Measurements from ENCODE around the gene MSRB3.

DNA sequence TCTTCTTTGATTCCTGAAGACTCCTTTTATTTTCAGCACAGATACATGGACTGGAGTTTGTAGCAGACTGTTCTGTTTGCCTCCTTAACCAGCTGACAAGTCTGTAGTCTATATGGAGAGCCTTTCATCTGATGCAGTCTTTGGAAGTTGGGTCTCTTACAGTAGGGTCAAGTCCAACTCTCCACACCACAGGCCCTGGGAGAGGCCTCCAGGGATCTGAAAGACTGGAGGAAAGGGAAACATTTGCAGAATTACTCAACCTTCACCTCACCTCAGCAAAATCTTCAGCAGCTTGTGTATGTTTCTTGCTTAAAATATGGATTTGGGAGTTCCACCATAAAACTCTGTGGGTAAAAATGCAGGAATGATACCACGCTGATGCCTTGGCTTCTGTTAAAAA is 188.4 kb downstream of the MSRB3 start:
- TF ChIP-seq, protein P1, sequence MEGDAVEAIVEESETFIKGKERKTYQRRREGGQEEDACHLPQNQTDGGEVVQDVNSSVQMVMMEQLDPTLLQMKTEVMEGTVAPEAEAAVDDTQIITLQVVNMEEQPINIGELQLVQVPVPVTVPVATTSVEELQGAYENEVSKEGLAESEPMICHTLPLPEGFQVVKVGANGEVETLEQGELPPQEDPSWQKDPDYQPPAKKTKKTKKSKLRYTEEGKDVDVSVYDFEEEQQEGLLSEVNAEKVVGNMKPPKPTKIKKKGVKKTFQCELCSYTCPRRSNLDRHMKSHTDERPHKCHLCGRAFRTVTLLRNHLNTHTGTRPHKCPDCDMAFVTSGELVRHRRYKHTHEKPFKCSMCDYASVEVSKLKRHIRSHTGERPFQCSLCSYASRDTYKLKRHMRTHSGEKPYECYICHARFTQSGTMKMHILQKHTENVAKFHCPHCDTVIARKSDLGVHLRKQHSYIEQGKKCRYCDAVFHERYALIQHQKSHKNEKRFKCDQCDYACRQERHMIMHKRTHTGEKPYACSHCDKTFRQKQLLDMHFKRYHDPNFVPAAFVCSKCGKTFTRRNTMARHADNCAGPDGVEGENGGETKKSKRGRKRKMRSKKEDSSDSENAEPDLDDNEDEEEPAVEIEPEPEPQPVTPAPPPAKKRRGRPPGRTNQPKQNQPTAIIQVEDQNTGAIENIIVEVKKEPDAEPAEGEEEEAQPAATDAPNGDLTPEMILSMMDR (IDR thresholded peaks at IDR 0.05 in 8 of 11, conservative IDR thresholded peaks at IDR 0.05 in 3 of 11): no peak
- TF ChIP-seq POLR2AphosphoS5 (IDR thresholded peaks at IDR 0.05): no peak
